Mammary epithelial cell (primary cell): Measurements from ENCODE around the gene NT5E.

ENCODE experiments used
- EZH2 ChIP-seq: IDR thresholded peaks from 2 replicates; pipeline ENCODE4 v1.6.1; 2012; ENCODE audit warnings: low read length, inconsistent platforms, borderline replicate concordance
- TF ChIP-seq, protein P1 (sequence below), 2 donors: IDR thresholded peaks in 1 of 2; conservative IDR thresholded peaks in 1 of 2; 2 replicates each; pipeline ENCODE4 v1.5.1; 2011 to 2012; ENCODE audit warnings: inconsistent platforms in 2 of 2, low read length in 2 of 2, mild to moderate bottlenecking in 2 of 2, control low read depth in 1 of 2, low read depth in 1 of 2; ENCODE audit not compliant: insufficient read depth in 1 of 2; ENCODE audit errors: extremely low read depth in 1 of 2

DNA sequence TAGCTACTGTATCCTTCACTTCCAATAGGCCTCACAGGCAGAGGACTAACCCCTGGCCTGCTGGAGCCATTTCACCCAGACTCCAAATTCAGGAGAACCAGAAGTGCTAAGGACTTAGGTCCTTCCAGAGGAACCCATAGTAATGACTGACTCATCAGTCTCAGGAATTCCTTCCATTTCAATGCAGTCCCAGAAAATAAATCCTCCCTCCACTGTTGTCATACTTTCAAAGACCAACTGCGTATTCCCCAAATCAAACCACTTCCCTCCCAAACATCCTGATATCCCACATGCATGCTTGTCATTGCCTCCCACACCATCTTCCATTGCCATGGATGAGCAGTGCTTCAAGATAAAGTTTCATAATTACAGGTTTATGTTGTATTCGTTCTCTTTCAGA is 31.8 kb upstream of the NT5E start:
- TF ChIP-seq, protein P1, sequence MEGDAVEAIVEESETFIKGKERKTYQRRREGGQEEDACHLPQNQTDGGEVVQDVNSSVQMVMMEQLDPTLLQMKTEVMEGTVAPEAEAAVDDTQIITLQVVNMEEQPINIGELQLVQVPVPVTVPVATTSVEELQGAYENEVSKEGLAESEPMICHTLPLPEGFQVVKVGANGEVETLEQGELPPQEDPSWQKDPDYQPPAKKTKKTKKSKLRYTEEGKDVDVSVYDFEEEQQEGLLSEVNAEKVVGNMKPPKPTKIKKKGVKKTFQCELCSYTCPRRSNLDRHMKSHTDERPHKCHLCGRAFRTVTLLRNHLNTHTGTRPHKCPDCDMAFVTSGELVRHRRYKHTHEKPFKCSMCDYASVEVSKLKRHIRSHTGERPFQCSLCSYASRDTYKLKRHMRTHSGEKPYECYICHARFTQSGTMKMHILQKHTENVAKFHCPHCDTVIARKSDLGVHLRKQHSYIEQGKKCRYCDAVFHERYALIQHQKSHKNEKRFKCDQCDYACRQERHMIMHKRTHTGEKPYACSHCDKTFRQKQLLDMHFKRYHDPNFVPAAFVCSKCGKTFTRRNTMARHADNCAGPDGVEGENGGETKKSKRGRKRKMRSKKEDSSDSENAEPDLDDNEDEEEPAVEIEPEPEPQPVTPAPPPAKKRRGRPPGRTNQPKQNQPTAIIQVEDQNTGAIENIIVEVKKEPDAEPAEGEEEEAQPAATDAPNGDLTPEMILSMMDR (conservative IDR thresholded peaks at IDR 0.05 in 1 of 2, IDR thresholded peaks at IDR 0.05 in 1 of 2; ENCODE audit: extremely low read depth in 1 of 2, insufficient read depth in 1 of 2, low read depth in 1 of 2, low read length in 2 of 2), result no peak
- TF ChIP-seq EZH2, result no peak
